PC-3 (cell line): Measurements from ENCODE around the gene DCTN2.

Experiments
- CTCF ChIP-seq: fragments of 300-600 bp; sonication (generic); conservative IDR thresholded peaks from 2 replicates; pipeline ENCODE4 v1.5.1; 2017; ENCODE audit warnings: antibody characterized with exemption, low read depth, mild to moderate bottlenecking, low read length
- EZH2 ChIP-seq: fragments of 300-600 bp; sonication (generic); IDR thresholded peaks from one replicate; pipeline ENCODE4 v1.6.1; 2017; ENCODE audit warnings: antibody characterized with exemption, mild to moderate bottlenecking, low read length; ENCODE audit not compliant: unreplicated experiment

DNA sequence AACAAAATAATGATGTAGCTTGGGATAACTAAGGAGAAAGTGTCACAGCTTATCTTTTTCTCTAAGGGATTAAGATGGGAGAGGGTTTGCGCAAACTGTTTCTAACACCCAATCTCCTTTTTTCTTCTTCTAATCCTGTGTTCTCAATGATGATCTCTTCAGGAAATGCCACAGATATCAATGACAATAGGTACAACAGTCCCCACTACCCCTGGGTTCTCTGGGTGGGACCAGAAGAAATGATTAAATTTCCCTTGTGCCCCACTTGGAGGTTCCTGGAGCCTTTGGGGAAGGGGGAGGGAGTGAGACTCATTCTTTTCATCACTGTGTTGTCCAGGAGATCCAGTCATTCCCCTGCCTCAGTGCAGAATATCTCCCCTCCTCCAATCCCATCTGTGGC, 35.4 kb upstream of the DCTN2 start:
- TF ChIP-seq CTCF: no peak
- TF ChIP-seq EZH2: no peak
